Dedifferentiated amniotic fluid mesenchymal stem cell (primary cell): ENCODE data around the gene TRIM25.

Experiments
- DNase-seq: peaks from one replicate; pipeline ENCODE4 v3.0.0-alpha.2; 2016; ENCODE audit errors: extremely low spot score

TRIM25 gene

DNA sequence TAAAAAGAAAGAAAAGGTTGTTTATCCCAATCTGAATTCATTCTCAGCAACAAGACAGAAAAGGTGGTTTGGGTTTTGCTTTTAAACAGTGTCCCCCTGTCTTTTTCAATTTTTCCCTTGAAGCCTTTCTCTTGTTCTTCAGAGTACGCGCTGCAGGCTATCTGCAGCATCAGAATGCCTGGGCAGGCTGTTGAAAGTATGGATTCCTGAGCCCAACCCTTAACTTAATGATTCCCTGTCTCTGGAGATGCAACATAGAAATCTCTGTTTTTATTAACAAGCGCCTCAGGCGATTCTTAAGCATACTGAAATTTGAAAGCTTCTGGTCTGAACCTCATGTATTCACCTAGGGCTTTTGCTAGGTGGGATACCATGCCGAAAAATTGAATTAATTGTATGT lies 47.8 kb downstream of the TRIM25 start:
- DNase-seq: no peak

DNA sequence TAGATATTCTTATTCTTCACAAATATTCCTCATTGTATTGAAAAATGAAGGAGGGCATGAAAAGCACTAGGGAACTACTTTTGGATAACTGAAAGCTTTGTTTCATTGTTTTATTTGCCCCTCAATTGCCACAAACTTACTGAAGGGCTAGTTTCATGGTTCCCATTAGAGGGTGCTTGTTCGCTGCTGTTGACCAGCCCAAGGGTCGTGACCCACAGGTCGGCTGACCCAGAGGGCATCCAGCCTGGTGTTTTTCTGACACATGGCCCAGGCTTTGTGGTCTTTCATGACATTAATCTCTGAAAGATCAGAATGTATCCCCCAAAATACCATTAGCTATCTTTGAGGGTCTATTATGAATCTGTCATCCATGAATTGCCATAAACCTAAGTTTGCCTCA lies 49.9 kb downstream of the TRIM25 start:
- DNase-seq: no peak

DNA sequence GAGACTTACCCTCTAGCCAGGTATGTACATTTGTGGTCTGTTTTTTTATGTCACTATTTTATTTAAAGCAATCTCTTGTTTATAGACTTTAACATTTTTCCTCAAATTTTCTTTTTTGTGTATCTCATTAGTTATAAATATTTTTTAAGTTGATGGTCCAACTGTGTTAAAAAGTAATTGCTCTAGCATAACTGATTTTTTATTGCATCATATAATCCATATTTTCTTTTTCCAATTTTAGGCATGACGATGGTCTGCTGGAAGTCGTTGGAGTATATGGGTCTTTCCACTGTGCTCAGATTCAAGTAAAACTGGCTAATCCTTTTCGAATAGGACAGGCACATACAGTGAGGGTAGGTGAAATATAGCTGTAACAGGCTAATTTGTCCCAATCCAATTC lies 52.0 kb downstream of the TRIM25 start:
- no peak for DNase-seq

DNA sequence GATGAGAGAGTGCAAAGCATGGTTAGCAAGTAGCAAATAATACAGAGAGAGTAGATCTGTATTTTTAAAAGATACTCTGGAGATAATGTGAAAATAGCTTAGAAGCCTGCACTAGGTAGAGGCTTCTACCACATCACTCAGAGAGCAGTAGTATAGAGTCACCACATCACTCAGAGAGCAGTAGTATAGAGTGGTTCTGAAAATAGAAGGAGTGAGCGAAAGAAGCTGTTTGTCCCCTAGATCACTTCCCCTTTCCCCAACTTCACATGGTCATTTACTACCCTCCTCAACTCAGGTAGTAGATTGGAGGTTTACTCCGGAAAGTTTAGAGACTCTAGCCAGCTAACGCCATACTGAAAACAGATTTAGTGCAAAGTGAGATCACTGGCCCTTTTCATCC lies 62.8 kb downstream of the TRIM25 start:
- DNase-seq: no peak

DNA sequence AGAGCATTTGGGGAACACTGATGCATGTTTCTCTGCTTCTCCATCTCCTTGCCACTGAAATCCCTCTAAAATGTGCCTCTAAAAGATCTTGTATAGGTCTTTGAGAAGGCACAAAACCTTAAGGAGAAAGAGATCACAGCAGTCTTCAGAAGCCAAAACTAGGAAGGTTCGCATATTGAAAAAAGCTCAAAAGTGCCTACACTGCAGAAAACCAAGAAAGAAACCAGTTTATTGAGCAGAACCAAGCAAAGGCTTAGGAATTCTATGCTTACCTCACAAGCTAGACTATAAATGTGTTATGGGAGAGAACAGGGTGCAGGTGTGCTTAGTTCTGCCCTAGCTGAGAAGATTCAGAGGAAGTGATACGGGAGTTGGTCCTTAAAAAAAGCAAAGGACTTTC lies 63.3 kb downstream of the TRIM25 start:
- no peak for DNase-seq

DNA sequence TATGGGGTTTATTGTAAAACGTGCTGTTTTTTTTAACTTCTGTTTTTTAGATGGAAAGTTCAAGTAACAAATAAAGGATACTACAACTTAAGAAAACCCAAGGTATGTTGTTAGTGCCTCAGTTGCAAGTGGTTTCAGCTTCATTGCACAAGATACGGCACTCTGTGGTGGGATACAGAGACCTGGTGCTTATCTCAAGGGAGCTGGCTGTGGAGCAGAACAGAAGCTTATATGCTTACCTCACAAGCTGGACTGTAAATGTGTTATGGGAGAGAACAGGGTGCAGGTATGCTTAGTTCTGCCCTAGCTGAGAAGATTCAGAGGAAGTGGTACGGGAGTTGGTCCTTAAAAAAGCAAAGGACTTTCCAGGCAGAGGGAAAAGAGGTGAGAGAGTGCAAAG lies 64.7 kb downstream of the TRIM25 start:
- DNase-seq: no peak

DNA sequence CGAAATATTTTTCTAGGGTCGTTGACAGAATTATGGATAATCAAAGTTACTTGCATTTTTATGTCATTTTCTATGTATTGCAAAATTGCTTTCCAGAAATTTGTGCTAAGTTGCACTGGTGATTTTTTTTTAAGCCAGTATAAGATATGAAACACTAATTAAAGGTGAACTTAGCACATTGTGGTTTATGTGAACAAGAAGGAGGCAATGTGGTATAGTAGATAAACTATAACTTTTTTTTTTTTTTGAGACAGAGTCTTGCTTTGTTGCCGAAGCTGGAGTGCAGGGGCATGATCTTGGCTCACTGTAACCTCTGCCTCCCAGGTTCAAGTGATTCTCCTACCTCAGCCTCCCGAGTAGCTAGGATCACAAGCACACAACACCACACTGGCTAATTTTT lies 66.7 kb downstream of the TRIM25 start:
- DNase-seq: no peak

DNA sequence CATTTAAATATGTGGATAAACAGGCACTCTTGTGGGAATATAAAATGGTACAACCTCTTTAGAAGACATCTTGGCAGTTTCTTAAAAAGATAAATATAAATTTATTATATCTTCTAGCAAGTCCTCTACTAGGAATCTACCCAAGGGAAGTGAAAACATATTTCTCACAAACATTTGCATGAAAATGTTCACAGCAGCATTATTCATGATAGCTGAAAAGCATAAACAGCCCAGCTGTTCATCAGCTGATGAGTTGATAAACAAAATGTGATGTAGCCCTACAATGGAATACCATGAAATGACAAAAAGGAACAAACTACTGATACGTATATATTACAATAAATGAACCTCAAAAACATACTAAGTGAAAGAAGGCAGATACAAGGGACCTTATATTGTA lies 67.9 kb downstream of the TRIM25 start:
- no peak for DNase-seq

DNA sequence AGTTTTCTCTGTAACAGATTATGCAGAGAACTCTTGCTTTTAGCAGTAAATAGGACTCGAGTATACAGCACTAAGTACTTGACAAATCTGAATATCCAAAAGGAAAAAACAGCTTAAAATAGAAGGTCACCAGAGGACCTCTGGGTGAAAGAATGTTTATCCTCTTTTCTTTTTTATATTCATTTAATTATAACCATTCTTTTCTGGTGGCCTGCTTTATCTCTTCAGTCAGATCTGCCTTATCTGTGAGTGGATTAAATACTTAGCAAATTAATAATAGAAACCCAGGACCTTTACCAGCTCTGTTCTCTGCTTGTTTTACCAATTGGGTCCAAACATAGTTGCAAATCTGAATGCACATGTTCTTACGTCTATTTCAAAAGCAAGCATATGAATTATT lies 71.3 kb downstream of the TRIM25 start:
- no peak for DNase-seq

DNA sequence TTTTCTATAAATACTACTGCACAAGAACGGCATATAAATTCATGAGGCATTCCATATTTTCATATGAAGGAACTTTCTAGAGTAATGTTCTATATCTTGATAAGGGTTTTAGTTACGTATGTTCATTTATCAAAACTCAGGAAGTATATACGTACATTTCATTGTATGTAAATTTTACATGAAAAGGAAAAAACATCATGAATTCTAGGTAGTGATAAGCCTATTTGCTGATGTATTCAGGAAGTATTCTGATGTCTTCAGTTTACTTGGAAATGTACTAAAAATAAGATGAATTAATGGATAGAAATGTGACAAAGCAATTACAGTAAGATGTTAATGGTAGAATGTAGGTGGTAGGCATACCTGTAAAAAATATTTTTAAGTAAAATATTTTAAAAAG lies 75.2 kb downstream of the TRIM25 start:
- DNase-seq: no peak
